Omental fat pad (tissue), 4 donors: ENCODE data around the gene DCST1. TPM values are rescaled to one million over a fixed set of nuclear protein-coding genes. Genes with fewer than 3 reads are reported as not detected.
"Not testable (repeated sequence)": the region's sequence is repeated elsewhere in the genome, so short reads cannot be mapped to it uniquely, and the experiment has no call there.

Experiments used
- ATAC-seq: fragments of 150-250 bp; one replicate; pipeline ENCODE4 v1.9.1; 2016; ENCODE audit warnings: mild to moderate bottlenecking, moderate library complexity; ENCODE audit not compliant: low FRiP score
- DNase-seq: peaks from one replicate; pipeline ENCODE4 v3.0.0-alpha.2; 2019; ENCODE audit warnings: low spot score
- total RNA-seq, 4 donors: library from RNA; depleted of rRNA; stranded (reverse); fragments of >200 nt; gene quantifications; one replicate each; pipeline ENCODE4 v1.1.0, GENCODE V29; 2016
- TF ChIP-seq, protein P1 (sequence below), 3 donors: fragments of 450-650 bp; IDR thresholded peaks; one replicate each; pipeline ENCODE4 v1.5.1; 2016 to 2017; ENCODE audit warnings: antibody characterized with exemption in 3 of 3, mild to moderate bottlenecking in 3 of 3, moderate library complexity in 2 of 3

Gene DCST1
- not detected for total RNA-seq

DNA sequence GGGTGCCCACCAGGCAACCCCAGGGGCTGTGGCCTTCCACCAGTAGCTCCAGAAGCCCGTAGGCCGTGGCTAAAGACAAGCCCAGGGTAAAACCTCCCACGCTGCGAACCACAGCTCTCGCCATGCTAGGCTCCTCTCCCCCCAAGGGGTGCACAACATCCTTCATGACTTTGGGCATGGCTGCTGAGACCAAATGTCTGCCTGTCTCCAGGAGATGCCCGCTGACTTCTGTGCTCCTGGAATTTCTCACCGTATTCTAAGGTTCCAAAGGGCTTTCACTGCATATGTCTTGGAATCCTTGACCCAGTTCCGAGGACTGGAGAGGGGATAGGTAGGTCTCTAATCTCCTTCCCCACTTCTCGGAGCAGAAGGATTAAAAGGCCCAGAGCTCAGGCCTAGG lies at the start of gene DCST1, which contains the start of gene DCST2:
TSS of gene DCST1 (plus strand) at position 301 of the 400 bp plus-strand sequence. CDS start 213 bp downstream, outside the sequence.
TSS of gene DCST2 (minus strand) at position 258 of the 400 bp plus-strand sequence. CDS start at position 178, 80 bp downstream.
- DNase-seq (no peak), ATAC-seq (no peak)
- TF ChIP-seq, protein P1, sequence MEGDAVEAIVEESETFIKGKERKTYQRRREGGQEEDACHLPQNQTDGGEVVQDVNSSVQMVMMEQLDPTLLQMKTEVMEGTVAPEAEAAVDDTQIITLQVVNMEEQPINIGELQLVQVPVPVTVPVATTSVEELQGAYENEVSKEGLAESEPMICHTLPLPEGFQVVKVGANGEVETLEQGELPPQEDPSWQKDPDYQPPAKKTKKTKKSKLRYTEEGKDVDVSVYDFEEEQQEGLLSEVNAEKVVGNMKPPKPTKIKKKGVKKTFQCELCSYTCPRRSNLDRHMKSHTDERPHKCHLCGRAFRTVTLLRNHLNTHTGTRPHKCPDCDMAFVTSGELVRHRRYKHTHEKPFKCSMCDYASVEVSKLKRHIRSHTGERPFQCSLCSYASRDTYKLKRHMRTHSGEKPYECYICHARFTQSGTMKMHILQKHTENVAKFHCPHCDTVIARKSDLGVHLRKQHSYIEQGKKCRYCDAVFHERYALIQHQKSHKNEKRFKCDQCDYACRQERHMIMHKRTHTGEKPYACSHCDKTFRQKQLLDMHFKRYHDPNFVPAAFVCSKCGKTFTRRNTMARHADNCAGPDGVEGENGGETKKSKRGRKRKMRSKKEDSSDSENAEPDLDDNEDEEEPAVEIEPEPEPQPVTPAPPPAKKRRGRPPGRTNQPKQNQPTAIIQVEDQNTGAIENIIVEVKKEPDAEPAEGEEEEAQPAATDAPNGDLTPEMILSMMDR (IDR thresholded peaks at IDR 0.05), result no peak

DNA sequence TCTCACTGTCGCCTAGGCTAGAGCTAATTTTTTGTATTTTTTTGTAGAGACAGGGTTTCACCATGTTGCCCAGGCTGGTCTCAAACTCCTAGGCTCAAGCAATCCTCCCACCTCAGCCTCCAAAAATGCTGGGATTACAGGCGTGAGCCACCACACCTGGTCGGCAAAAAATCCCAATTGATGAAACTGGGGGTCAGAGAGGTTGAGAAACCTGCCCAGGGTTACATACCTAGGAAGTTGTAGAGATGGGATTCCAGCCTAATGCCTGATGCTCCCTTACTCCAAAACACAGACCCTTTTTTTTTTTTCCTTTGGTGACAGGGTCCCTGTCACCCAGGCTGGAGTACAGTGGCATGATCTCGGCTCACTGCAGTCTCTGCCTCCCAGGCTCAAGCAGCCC lies 46.9 kb upstream of the DCST1 start:
- not testable (repeated sequence) for ATAC-seq, DNase-seq

DNA sequence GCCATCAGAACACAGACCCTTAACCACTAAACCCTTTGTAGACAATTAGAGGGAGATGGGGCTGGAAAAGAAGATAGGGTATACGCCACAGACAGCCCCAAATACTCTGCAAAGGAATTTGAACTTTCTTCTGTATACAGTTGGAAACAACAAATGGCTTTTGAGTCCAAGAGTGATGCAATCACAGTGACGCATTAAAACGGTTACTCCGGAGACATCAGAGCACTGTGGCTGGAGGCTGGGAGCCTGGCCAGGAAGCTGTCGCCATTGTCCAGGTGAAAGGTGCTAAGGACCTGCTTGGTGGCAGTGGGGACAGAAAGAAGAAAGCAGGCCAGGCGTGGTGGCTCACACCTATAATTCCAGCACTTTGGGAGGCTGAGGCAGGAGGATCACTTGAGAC lies 46.3 kb upstream of the DCST1 start:
- no peak for DNase-seq
- TF ChIP-seq, protein P1 (IDR thresholded peaks at IDR 0.05), result no peak
- no peak for ATAC-seq

- DNase-seq (no peak), ATAC-seq (no peak)
- TF ChIP-seq, protein P1 (IDR thresholded peaks at IDR 0.05), result no peak
These were observed 45.3 kb upstream of the DCST1 start for GRCh38 chr1:154988058-154988954.

GRCh38 chr1:154989195-154989860 lies 44.3 kb upstream of the DCST1 start:
- ATAC-seq (no peak), DNase-seq (no peak)
- TF ChIP-seq, protein P1 (IDR thresholded peaks at IDR 0.05), result no peak

GRCh38 chr1:154990276-154990675 lies 43.3 kb upstream of the DCST1 start:
- no peak for ATAC-seq
- TF ChIP-seq, protein P1 (IDR thresholded peaks at IDR 0.05), result no peak
- no peak for DNase-seq

GRCh38 chr1:154992721-154993571 lies 40.7 kb upstream of the DCST1 start:
- DNase-seq (no peak), ATAC-seq (no peak)
- TF ChIP-seq, protein P1 (IDR thresholded peaks at IDR 0.05), result no peak
